ENCODE measurements around the gene OR6J1. TPM values are rescaled to one million over a fixed set of nuclear protein-coding genes. Genes with fewer than 3 reads are reported as not detected.
"Not testable (repeated sequence)": the region's sequence is repeated elsewhere in the genome, so short reads cannot be mapped to it uniquely, and the experiment has no call there.

Gene OR6J1
- polyA plus RNA-seq, 3 donors = not detected

- H3K4me2 ChIP-seq (replicated peaks; ENCODE audit: extremely low read depth, low read length, poor library complexity, severe bottlenecking) = no peak overlapping the region
- Mint-ChIP-seq H3K27me3 (ENCODE audit: low read depth in 3 of 3) (peaks cover 0 to 8% (median 6%) of the 10 kb centered on the region in 3 donors), H3K4me3 (no peak overlapping the region)
These were observed 34.1 kb upstream of the OR6J1 start for GRCh38 chr14:22678221-22678620.

GRCh38 chr14:22677551-22677950 is 33.4 kb upstream of the OR6J1 start:
- DNase-seq; H3K4me3 ChIP-seq (replicated peaks in 1 of 3; ENCODE audit: low read depth in 2 of 3, low read length in 3 of 3); H3K4me1 Mint-ChIP-seq; H3K27ac ChIP-seq (ENCODE audit: low read depth in 1 of 2, low read length in 2 of 2); H3K79me2 ChIP-seq (ENCODE audit: insufficient read depth, low read length); H3K27me3 ChIP-seq (ENCODE audit: control insufficient read depth in 2 of 2, insufficient read depth in 2 of 2, low read length in 2 of 2); H3K27me3 Mint-ChIP-seq (ENCODE audit: low read depth in 3 of 3); H3K4me1 ChIP-seq (ENCODE audit: control insufficient read depth in 1 of 2, insufficient read depth in 2 of 2, low read length in 2 of 2); H3K36me3 ChIP-seq (replicated peaks in 1 of 2; ENCODE audit: control insufficient read depth in 1 of 2, insufficient read depth in 2 of 2, low read length in 2 of 2); intact Hi-C loops (cut with micrococcal nuclease); H3K27ac Mint-ChIP-seq; H3K9ac ChIP-seq (ENCODE audit: insufficient read depth, low read length, poor library complexity, severe bottlenecking); H3K4me3 Mint-ChIP-seq; H3K9me3 ChIP-seq (replicated peaks in 1 of 2; ENCODE audit: control insufficient read depth in 1 of 2, insufficient read depth in 1 of 2, low read length in 2 of 2); H2AFZ ChIP-seq (ENCODE audit: insufficient read depth, low read depth, low read length, poor library complexity, severe bottlenecking); H3K4me2 ChIP-seq (replicated peaks; ENCODE audit: extremely low read depth, low read length, poor library complexity, severe bottlenecking); H3K36me3 Mint-ChIP-seq; H4K20me1 ChIP-seq (ENCODE audit: insufficient read depth, low read length); H3K9me3 Mint-ChIP-seq: not testable (repeated sequence)
- WGBS (ENCODE audit: insufficient coverage) = 86% methylated on average over 2 of the region's 2 CpGs

More at GRCh38 chr14:22678221-22678620, 34.1 kb upstream of the OR6J1 start:
- Histone ChIP-seq H3K79me2 (ENCODE audit: insufficient read depth, low read length) (no peaks in the 10 kb centered on the region), H3K9ac (ENCODE audit: insufficient read depth, low read length, poor library complexity, severe bottlenecking) (no peak overlapping the region), H2AFZ (ENCODE audit: insufficient read depth, low read depth, low read length, poor library complexity, severe bottlenecking) (no peak overlapping the region), H3K27me3 (ENCODE audit: control insufficient read depth in 2 of 2, insufficient read depth in 2 of 2, low read length in 2 of 2) (no peaks in the 10 kb centered on the region), H3K4me1 (ENCODE audit: control insufficient read depth in 1 of 2, insufficient read depth in 2 of 2, low read length in 2 of 2) (no peaks in the 10 kb centered on the region), H3K4me3 (replicated peaks in 1 of 3; ENCODE audit: low read depth in 2 of 3, low read length in 3 of 3) (no peak overlapping the region), H3K9me3 (replicated peaks in 1 of 2; ENCODE audit: control insufficient read depth in 1 of 2, insufficient read depth in 1 of 2, low read length in 2 of 2) (no peaks in the 10 kb centered on the region), H3K27ac (ENCODE audit: low read depth in 1 of 2, low read length in 2 of 2) (no peak overlapping the region), H4K20me1 (ENCODE audit: insufficient read depth, low read length) (no peaks in the 10 kb centered on the region), H3K36me3 (replicated peaks in 1 of 2; ENCODE audit: control insufficient read depth in 1 of 2, insufficient read depth in 2 of 2, low read length in 2 of 2) (no peaks in the 10 kb centered on the region)
- peaks cover 0 to 4% (median 0%) of the 10 kb centered on the region in 7 donors for H3K9me3 Mint-ChIP-seq
- intact Hi-C loops (cut with micrococcal nuclease) = no loop called here
- no peaks in the 10 kb centered on the region for H3K4me1 Mint-ChIP-seq
- no peak for DNase-seq
- WGBS (ENCODE audit: insufficient coverage) = no CpG with 5 or more reads among the region's 2 CpGs
- H3K27ac Mint-ChIP-seq = no peak overlapping the region
- no peak for TF ChIP-seq CTCF (IDR thresholded peaks at IDR 0.05)
- no peaks in the 10 kb centered on the region for H3K36me3 Mint-ChIP-seq
